ENCODE data around the gene PXT1.

The PXT1 gene

GRCh38 chr6:36387440-36388303 is 55.0 kb downstream of the PXT1 start, which contains the start of gene ETV7:
TSS of gene ETV7 (minus strand) at chr6:36387669. CDS start at chr6:36387541, 128 bp downstream.
- DNase-seq = peak; percentile 15

DNA sequence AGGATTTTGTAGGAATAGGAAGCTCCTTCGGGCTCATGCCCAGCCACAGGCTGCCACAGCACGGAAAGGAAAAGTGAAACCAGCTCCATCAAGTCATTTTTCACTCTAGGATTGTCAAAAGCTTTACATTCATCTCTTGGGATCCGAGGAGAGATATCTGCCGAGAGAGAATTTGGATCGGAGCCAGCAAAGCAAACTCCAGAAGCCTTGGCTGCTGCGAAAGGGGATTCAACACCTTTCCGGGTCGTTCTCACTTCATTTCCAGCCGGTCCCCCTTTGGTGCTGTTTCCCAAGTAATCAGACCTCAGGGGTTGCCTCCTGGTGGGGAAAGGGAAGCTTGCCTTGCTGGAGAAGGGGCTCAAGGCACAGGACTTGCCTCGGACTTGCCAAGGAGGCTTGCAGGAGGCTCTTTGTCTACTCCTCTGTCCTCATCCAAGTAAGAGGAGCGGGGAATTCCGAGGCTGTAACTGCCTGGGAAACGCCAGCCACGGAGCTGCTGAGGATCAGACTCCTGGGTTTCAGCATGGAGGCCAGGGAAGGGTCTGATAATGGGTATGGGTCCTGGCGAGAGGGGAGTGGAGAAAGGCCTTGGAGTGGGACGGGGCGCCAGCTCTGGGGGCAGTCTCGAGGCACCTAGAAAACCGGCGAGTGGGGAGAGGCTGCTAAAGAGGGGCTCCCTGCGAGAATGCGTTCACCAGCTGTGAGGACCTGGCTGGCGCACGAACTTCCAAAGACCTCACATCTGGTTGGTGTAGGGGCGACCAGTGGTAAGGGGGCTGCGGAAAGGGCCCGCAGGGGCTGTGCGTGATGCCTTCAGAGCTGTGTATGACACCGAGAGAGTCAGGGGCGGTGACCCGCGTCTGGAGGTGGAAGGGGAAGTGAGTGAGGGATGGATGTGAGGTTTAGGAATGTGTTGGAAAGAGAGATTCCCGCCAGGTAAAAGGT is 55.9 kb downstream of the PXT1 start:
- peak; percentile 24 for DNase-seq

GRCh38 chr6:36384095-36384494 is 58.6 kb downstream of the PXT1 start:
- DNase-seq = no peak

- no peak for DNase-seq
These were observed 59.0 kb downstream of the PXT1 start for GRCh38 chr6:36383606-36384005.

DNA sequence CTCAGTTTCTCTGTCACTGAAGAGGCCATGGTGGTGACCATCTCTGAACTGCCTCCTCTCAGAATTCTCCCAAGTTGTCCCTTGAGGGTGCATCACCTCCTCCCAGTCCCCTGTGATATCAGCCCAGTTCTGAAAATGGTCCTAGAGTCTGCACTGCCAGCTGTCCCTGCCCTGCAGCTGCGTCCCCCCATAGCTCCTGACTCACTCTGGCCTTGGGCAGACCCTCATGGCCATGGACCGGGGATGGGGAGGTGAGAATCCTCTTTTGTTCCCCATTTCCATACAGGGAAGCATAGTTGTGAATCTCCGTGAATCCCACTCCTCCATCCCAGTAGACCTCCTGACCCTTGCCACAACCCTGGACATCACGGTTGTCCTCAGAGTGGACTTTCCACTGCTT is 59.7 kb downstream of the PXT1 start:
- DNase-seq = no peak

DNA sequence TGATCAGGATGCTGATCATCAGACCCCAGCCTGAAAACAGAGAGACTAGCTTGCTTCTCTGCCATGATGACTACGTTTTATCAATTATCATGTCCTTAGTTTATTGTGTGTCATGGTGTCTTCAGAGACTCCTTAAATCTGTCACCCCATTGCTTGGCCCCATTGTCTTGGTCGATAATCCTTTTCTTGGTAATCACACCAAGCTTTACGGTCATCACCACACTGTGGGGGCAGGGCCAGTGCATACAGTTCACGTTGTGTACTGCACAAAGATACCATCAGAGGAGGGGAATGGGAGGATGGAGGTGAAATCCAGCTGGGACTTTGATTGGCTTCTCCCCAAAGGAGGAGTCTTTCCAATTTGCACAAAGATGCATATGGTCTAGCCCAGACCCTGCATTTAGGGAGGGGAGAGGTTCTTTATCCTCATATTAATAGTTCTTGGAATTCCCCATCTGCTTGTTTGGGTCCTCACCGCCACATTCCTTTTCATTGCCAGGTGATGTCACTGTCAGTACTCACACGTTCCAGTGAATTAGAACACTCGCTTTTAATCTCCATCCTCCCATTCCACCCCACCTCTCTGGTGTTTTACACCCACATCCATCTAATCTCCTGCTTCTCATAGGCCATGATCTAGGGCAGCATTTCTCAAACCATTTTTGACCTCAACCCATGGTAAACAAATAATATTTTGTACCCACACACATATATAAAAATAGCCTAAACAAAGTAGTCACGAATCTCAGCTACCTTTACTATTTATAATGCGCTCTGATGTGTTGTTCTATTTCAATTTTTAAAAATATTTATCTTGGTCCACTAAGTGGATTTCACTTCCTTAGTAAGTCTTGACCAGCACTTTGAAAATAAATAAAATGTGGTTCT is 60.9 kb downstream of the PXT1 start:
- DNase-seq = no peak

- DNase-seq = no peak
These were observed 62.5 kb downstream of the PXT1 start for GRCh38 chr6:36380166-36380565.

DNA sequence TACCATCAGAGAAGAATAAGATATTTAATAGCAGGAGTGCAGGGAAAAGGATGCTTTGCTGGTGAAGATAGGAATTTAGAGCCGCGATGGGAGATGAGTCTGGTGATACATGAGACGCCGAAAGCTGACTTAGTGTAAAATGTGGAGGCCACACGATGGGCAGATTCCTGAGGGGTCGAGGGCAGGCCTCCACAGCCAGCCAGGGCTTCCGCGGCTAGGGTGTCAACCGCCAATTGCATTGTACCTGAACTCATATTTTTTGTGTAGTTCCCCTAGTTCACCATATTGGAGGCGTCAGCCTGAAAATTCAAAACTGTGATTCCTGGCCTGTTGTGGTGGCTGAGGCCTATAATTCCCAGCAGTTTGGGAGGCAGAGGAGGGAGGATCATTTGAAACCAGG is 63.7 kb downstream of the PXT1 start:
- no peak for DNase-seq

GRCh38 chr6:36378243-36378920 is 64.3 kb downstream of the PXT1 start:
- no peak for DNase-seq

DNA sequence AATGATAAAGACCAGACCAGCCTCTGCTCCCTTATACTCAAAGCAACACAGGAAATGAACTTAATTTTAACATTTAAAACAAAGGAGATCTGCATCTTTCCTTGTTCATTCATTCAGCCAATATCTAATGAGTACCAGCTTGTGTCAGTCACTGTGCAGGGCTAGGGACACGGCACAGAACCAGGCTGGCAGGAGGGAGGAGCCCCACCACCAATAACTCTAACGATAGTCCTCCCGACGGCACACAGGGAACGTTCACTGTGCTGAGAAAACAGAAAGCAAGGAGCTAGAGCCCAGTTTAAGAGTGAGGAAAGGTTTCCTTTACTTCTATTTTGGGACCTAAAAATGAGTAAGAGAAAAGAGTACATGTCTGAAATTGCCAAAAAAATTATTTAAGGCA is 65.1 kb downstream of the PXT1 start:
- DNase-seq = no peak

DNA sequence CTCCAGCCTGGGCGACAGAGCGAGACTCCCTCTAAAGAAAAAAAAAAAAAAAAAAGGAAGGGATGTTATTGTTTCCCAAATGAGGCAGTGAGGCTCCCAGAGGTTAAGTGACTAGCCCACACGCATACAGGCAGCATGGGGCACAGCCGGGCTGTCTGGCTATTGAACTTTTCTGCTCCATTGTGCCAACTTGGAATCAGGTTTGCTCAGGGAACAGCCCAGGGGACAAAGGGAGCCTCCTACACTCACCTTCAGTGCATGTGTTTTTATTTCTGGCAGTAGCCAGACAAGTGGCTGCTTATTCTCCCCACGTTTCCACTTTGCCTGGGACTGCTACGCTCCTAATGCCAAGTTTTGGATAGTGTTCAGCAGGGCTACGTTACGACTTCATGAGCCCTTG is 65.9 kb downstream of the PXT1 start:
- no peak for DNase-seq

- no peak for DNase-seq
These were observed 66.5 kb downstream of the PXT1 start for GRCh38 chr6:36376183-36376582.

DNA sequence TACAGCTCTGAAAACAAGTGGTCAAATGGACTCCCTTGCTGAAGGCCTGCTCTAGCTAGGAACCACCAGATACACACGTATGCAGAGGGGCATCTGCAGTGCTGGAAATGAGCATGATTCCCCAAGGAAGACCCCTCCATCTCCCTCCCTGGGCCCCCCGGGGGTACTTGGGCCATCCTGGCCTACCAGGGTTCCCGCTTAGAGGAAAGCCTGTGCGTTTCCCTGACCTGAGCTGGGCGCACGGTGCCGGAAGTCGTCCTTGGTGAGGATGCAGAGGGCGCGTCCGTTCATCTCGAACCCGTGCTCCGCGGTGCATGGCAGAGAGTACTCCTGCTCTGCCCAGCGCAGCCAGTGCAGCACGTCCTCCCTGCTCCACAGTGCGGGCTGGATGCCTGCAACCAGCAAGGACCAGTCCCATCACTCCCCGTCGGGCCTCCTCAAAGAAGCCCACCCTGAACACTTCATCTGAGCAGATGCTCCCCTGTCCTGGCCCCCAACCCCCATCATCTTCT is 67.0 kb downstream of the PXT1 start:
- no peak for DNase-seq

- no peak for DNase-seq
These were observed 67.7 kb downstream of the PXT1 start for GRCh38 chr6:36374972-36375371.

GRCh38 chr6:36374194-36374593 is 68.5 kb downstream of the PXT1 start:
- DNase-seq = no peak

- DNase-seq = no peak
These were observed 69.2 kb downstream of the PXT1 start for GRCh38 chr6:36373368-36374019.

GRCh38 chr6:36372088-36372487 is 70.6 kb downstream of the PXT1 start:
- no peak for DNase-seq

GRCh38 chr6:36371211-36371610 is 71.4 kb downstream of the PXT1 start:
- DNase-seq = no peak

DNA sequence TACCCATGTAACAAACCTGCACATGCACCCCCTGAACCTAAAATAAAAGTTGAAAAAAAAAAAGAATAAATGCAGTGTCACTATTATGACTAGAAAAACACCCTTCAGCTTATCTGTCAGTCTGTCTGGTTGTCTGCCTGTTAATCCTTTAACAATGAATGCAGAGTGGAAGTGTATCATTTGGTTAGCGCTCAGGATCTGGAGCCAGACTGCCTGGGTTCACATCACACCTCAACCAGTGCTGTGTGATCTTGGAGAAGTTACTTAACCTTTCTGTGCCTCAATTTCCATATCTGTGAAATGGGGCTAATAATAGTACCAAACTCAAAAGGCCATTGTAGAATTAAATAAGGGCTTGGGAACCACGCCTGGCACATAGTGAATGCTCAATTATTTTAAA is 72.0 kb downstream of the PXT1 start:
- no peak for DNase-seq

DNA sequence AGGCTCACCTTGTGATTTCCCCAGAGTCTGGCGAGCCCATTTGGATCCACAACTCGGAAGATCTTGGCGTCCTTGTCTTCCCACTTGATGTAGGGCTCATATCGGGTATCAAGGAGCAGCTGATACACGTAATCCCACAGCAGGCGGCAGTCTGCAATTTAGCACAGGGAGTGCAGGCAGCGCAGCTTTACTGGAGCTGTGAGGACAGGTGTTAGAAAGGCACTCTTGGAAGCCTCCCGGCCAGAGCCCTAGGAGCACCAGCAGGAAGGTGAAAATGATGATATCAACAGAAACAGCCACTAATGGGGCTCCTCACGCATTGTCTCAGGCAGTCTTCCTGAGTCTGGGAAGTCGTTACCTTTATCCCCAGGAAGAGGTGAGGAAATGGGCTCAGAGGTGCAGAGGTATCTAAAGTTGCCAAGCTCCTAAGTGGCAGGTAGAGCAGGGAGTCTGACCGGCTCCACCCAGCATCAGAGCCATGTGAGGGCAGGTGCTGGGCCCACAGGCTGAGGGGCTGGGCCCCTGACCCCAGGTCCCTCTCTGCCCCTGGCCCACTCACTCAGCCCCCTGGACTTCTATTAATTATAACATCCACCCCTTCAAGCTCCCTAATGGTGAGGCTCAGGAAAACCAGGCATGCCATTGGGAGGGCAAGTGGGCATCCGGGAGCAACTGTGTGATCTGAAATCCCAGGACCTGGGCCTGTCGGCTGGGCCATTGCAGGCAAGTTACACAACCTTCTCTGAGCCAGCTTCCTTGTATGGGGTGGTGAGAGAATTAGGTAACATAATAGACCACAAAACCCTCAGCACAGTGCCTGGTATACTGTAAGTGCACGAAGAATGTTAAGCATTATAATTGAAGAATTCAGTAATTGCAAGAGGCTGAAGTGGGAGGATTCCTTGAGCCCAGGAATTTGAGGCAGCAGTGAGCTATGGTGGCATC is 73.5 kb downstream of the PXT1 start:
- DNase-seq = peak; percentile 19
